Astrocyte (in vitro differentiated cells and primary cell): ENCODE measurements around the gene TMEM183A. TPM values are rescaled to one million over a fixed set of nuclear protein-coding genes. Genes with fewer than 3 reads are reported as not detected.

Source experiments
- DNase-seq: peaks from one replicate; pipeline ENCODE4 v3.0.0-alpha.2; 2010; ENCODE audit warnings: low read depth
- FAIRE-seq: peaks from 2 replicates; lab custom pipeline; 2011; peaks lifted over from hg19 to GRCh38; lab: Jason Lieb, UNC
- H2AFZ ChIP-seq: 2 replicates; pipeline ENCODE4 v1.6.0; 2012; ENCODE audit warnings: low read depth, low read length, inconsistent platforms
- H3K27ac ChIP-seq: 2 replicates; pipeline ENCODE4 v1.5.1; 2011; ENCODE audit warnings: low read depth, low read length, inconsistent platforms
- H3K27me3 ChIP-seq: 2 replicates; pipeline ENCODE4 v1.6.0; 2011; ENCODE audit warnings: low read length, inconsistent platforms; ENCODE audit not compliant: insufficient read depth
- H3K36me3 ChIP-seq: 2 replicates; pipeline ENCODE4 v1.5.1; 2011; ENCODE audit warnings: low read length, inconsistent platforms; ENCODE audit not compliant: insufficient read depth
- H3K4me1 ChIP-seq: 2 replicates; pipeline ENCODE4 v1.5.1; 2011; ENCODE audit warnings: low read length, inconsistent platforms; ENCODE audit not compliant: insufficient read depth
- H3K4me2 ChIP-seq: 2 replicates; pipeline ENCODE4 v1.6.0; 2012; ENCODE audit warnings: low read length, inconsistent platforms
- H3K4me3 ChIP-seq: 2 replicates; pipeline ENCODE4 v1.5.1; 2011; ENCODE audit warnings: low read depth, mild to moderate bottlenecking, low read length, inconsistent platforms; ENCODE audit not compliant: insufficient read depth
- H3K79me2 ChIP-seq: 2 replicates; pipeline ENCODE4 v1.6.0; 2012; ENCODE audit warnings: mild to moderate bottlenecking, low read length, inconsistent platforms; ENCODE audit not compliant: insufficient read depth
- H3K9ac ChIP-seq: 2 replicates; pipeline ENCODE4 v1.6.0; 2012; ENCODE audit warnings: mild to moderate bottlenecking, low read length, inconsistent platforms
- H3K9me3 ChIP-seq: 2 replicates; pipeline ENCODE4 v1.5.1; 2012; ENCODE audit warnings: low read depth, mild to moderate bottlenecking, low read length, inconsistent platforms; ENCODE audit not compliant: insufficient read depth
- H4K20me1 ChIP-seq: 2 replicates; pipeline ENCODE4 v1.6.0; 2012; ENCODE audit warnings: low read length, inconsistent platforms; ENCODE audit not compliant: insufficient read depth
- H3K27ac Mint-ChIP-seq: one replicate; pipeline ENCODE4 v1.8.0; 2021; ENCODE audit warnings: mild to moderate bottlenecking, mixed read lengths; ENCODE audit not compliant: unreplicated experiment
- H3K27me3 Mint-ChIP-seq: one replicate; pipeline ENCODE4 v1.8.0; 2021; ENCODE audit warnings: low read depth, mixed read lengths; ENCODE audit not compliant: unreplicated experiment
- H3K36me3 Mint-ChIP-seq: one replicate; pipeline ENCODE4 v1.8.0; 2021; ENCODE audit warnings: low read depth, mixed read lengths; ENCODE audit not compliant: unreplicated experiment
- H3K4me1 Mint-ChIP-seq: one replicate; pipeline ENCODE4 v1.8.0; 2021; ENCODE audit warnings: low read depth, mixed read lengths; ENCODE audit not compliant: unreplicated experiment
- H3K4me3 Mint-ChIP-seq: one replicate; pipeline ENCODE4 v1.8.0; 2021; ENCODE audit warnings: mild to moderate bottlenecking, moderate library complexity, mixed read lengths; ENCODE audit not compliant: unreplicated experiment
- H3K9me3 Mint-ChIP-seq: one replicate; pipeline ENCODE4 v1.8.0; 2021; ENCODE audit warnings: mild to moderate bottlenecking, mixed read lengths; ENCODE audit not compliant: unreplicated experiment
- CTCF ChIP-seq: IDR thresholded peaks from 2 replicates; pipeline ENCODE4 v1.5.1; 2011; ENCODE audit warnings: low read depth, mild to moderate bottlenecking, inconsistent platforms, low read length, moderate library complexity; ENCODE audit not compliant: insufficient read depth
- EZH2 ChIP-seq: IDR thresholded peaks from 2 replicates; pipeline ENCODE4 v1.6.1; 2012; ENCODE audit warnings: mild to moderate bottlenecking, low read length, inconsistent platforms; ENCODE audit not compliant: insufficient read depth
- total RNA-seq: library from RNA; stranded (reverse); gene quantifications from 2 replicates; pipeline ENCODE4 v1.2.1, GENCODE V29; 2021

TMEM183A gene
- total RNA-seq, 1 donor from 2014 or later, result 68.6 TPM

- H3K9me3 ChIP-seq, result no peaks in the 10 kb centered on the region
Measured at GRCh38 chr1:203037509-203038190, 30.5 kb downstream of the TMEM183A start.

GRCh38 chr1:203038217-203038741 is 31.1 kb downstream of the TMEM183A start:
- H3K27me3 Mint-ChIP-seq, result peaks cover 39% of the 10 kb centered on the region
- no peaks in the 10 kb centered on the region for H3K36me3 ChIP-seq

More at GRCh38 chr1:203037509-203038190, 30.5 kb downstream of the TMEM183A start:
- Histone ChIP-seq H3K9ac (no peak overlapping the region), H3K27ac (no peak overlapping the region), H3K27me3 (no peaks in the 10 kb centered on the region), H3K4me1 (peaks cover 13% of the 10 kb centered on the region), H4K20me1 (peaks cover 4% of the 10 kb centered on the region), H3K36me3 (no peaks in the 10 kb centered on the region), H3K79me2 (no peaks in the 10 kb centered on the region), H3K4me3 (no peak overlapping the region), H3K4me2 (peak overlapping the region; percentile 18), H2AFZ (no peak overlapping the region)
- H3K27me3 Mint-ChIP-seq, result peaks cover 39% of the 10 kb centered on the region
- TF ChIP-seq CTCF (no peak), EZH2 (no peak)
- H3K9me3 Mint-ChIP-seq, result no peaks in the 10 kb centered on the region
- H3K36me3 Mint-ChIP-seq, result peaks cover 18% of the 10 kb centered on the region
- no peak overlapping the region for H3K4me3 Mint-ChIP-seq
- DNase-seq (no peak), FAIRE-seq (no peak)
- peaks cover 30% of the 10 kb centered on the region for H3K4me1 Mint-ChIP-seq
- no peak overlapping the region for H3K27ac Mint-ChIP-seq

More at GRCh38 chr1:203038217-203038741, 31.1 kb downstream of the TMEM183A start:
- peak overlapping the region; percentile 18 for H3K4me2 ChIP-seq
- Mint-ChIP-seq H3K36me3 (peaks cover 22% of the 10 kb centered on the region), H3K4me1 (peaks cover 30% of the 10 kb centered on the region), H3K27ac (no peak overlapping the region), H3K4me3 (no peak overlapping the region), H3K9me3 (no peaks in the 10 kb centered on the region)
- H3K27me3 ChIP-seq, result no peaks in the 10 kb centered on the region
- no peaks in the 10 kb centered on the region for H3K9me3 ChIP-seq
- peak; percentile 74 for DNase-seq
- H4K20me1 ChIP-seq, result peaks cover 4% of the 10 kb centered on the region
- TF ChIP-seq CTCF (no peak), EZH2 (no peak)
- no peak overlapping the region for H3K9ac ChIP-seq
- no peaks in the 10 kb centered on the region for H3K79me2 ChIP-seq
- H3K27ac ChIP-seq, result no peak overlapping the region
- peaks cover 13% of the 10 kb centered on the region for H3K4me1 ChIP-seq
- no peak overlapping the region for H2AFZ ChIP-seq
- FAIRE-seq, result no peak
- H3K4me3 ChIP-seq, result no peak overlapping the region
